Nephron (organoid): ENCODE results near the gene OBI1.

Source experiments
- H3K27ac Mint-ChIP-seq, 3 experiments: 2 replicates each; pipeline ENCODE4 v1.8.0; 2020; ENCODE audit warnings: mixed read lengths in 3 of 3, mild to moderate bottlenecking in 2 of 3, moderate library complexity in 1 of 3
- H3K27me3 Mint-ChIP-seq: 2 replicates; pipeline ENCODE4 v1.8.0; 2021; ENCODE audit warnings: low read depth, mild to moderate bottlenecking, moderate library complexity, mixed read lengths
- H3K36me3 Mint-ChIP-seq: 2 replicates; pipeline ENCODE4 v1.8.0; 2020; ENCODE audit warnings: low read depth, mixed read lengths
- H3K4me1 Mint-ChIP-seq: 2 replicates; pipeline ENCODE4 v1.8.0; 2020; ENCODE audit warnings: mixed read lengths
- H3K4me3 Mint-ChIP-seq, 3 experiments: 2 replicates each; pipeline ENCODE4 v1.8.0; 2020; ENCODE audit warnings: mild to moderate bottlenecking in 3 of 3, mixed read lengths in 3 of 3, moderate library complexity in 2 of 3
- H3K9me3 Mint-ChIP-seq: 2 replicates; pipeline ENCODE4 v1.8.0; 2020; ENCODE audit warnings: mixed read lengths
- CTCF ChIP-seq, 3 experiments: fragments of 200-600 bp; sonication (generic); IDR thresholded peaks; one replicate each; pipeline ENCODE4 v1.5.0; 2021; ENCODE audit warnings: antibody characterized with exemption in 3 of 3; ENCODE audit not compliant: unreplicated experiment in 3 of 3

Gene OBI1

GRCh38 chr13:78569029-78569428, 89.9 kb downstream of the OBI1 start:
- Mint-ChIP-seq H3K9me3 (no peaks in the 10 kb centered on the region), H3K27ac (no peak overlapping the region), H3K36me3 (no peaks in the 10 kb centered on the region), H3K4me3 (no peak overlapping the region), H3K27me3 (no peaks in the 10 kb centered on the region), H3K4me1 (no peaks in the 10 kb centered on the region)
- TF ChIP-seq CTCF (IDR thresholded peaks at IDR 0.05; ENCODE audit: unreplicated experiment in 3 of 3), result no peak

GRCh38 chr13:78566631-78567030, 92.3 kb downstream of the OBI1 start:
- Mint-ChIP-seq H3K9me3 (no peaks in the 10 kb centered on the region), H3K27me3 (peaks cover 5% of the 10 kb centered on the region), H3K4me3 (no peak overlapping the region), H3K36me3 (no peaks in the 10 kb centered on the region), H3K4me1 (no peaks in the 10 kb centered on the region), H3K27ac (no peak overlapping the region)
- TF ChIP-seq CTCF (IDR thresholded peaks at IDR 0.05; ENCODE audit: unreplicated experiment in 3 of 3), result no peak
